ENCODE data around the gene CACNB2.
"Not testable (repeated sequence)": the region's sequence is repeated elsewhere in the genome, so short reads cannot be mapped to it uniquely, and the experiment has no call there.

Gene CACNB2

DNA sequence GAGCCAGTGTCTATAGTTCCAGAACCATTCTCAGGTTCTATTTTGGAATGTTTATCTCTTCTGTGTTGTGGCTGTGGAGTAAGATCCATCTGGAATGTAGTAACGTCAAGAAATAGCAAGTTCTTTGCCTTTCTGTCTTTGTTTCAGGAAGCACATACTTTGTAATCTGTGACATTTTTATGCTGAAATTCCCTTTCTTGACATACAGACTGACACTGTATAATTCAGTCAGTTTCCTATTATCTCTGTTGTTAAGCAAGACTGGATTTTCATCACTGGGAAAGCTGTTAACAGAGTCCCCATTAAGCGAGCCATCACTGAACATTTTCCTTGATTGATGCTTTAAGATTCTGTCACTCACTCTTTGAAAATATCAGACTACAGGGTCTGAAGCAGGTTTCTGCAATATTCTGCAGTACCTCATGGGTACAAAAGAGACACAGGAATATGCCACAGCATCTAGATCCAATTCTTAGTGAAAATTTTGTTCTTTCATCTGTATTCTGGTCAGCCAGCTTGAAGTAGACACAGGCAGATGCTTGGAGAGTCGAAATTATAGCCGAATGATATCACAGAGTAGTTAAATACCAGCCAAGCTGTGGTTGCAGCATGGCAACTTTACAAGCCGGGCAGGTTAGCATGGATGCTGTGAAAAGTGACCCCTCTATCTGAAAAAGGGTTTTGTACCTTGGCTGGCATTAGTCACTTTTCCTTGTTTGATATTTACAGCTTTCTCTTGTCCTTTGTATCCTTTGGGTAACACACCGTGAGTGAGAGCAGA, 62.6 kb downstream of the CACNB2 start:
- DNase-seq = no peak

DNA sequence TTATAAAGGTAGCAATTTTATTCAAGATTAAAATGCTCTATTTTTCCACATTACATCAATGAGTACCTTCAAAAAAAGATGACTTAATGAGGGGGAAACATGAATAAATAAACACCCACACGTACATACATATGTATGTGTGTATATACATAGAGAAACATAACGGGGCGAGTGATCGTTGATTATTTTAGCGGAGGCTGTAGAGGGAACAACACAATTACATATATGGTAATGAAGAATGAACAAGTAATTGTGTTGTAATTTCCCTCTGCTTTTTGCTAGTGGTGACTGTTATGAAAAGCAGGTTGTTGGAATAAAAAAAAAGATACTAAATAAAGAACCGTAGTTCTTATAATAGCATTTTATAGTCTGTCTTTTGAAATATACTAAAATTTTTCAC, 63.2 kb downstream of the CACNB2 start:
- no peak for DNase-seq

DNA sequence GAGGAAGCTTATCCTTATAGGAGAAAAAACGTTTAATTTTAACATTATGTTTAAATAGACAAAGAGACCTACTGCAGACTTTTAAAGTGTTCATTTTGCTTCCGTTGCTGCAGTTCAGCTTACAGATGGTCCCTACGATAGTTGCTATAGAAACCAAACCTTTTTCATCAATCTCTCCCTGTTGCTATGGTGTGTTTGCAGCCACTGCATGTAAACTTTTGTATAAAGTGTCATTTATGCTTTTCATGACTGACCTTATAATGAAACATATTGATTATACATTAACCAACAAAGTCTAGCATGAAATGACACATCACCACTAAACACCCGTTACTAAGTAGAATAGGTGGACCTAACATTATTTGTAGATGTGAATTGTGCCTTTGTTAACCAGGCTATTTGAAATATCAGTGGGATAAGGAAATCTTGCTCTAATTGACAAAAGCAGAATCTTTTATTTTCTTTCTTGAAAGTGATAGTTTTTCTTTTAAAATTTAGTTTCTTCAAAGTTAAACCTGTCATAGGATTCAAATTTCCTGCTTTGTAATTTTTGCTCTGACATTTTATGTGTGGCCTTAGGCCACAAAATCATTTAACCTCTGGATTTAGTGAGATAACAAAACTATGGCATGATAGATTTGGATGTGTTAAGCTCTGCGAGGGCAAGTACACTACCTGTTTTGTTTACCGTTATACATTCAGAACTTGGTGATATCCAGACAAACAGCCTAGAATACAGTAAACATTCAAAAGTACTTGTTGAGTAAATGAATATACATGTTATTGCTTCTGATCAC, 64.0 kb downstream of the CACNB2 start:
- no peak for DNase-seq

DNA sequence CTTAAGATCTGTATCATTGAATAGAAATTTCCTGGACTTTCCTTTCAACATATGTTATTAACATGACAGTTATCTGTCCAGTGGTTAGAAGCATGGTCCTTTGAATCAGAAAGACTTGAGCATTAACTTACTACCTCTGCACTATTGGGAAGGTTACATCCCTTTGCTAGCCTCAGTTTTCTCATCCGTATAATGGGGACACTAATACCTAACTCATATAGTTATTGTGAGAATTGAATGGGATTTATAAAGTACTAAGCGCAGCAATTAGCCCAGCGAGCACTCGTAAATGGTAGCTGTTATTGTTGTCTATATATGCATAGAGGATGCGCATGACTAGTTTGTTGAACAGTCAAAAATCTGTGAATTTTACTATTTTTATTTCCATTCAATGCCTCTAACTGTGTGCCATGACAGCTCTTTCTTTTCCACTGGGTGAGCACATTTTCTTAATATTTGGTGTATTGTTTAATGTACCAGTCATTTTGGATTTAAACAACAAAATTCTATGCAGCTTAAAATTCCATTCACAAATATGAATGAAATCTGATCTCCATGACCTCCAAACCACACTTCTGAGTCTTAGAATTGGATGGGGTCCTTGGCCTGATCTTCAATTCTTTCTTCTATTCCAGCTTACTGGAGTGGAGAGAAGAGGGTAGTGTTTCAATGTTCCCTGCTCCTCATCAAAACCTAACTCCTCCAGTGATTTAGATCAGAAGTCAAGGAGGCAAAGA, 65.0 kb downstream of the CACNB2 start:
- DNase-seq = peak; percentile 63

DNA sequence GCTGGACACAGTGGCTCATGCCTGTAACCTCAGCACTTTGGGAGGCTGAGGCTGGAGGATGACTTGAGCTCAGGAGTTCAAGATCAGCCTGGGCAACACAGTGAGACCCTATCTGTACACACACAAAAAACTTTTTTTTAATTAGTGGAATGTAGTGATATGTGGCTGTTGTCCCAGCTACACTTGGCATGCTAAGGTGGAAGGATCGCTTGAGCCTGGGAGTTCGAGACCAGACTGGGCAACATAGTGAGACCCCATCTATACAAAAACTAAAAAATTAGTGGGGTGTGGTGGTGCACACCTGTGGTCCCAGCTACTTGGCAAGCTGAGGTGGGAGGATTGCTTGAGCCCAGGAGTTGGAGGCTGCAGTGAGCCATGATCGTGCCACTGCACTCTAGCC, 68.0 kb downstream of the CACNB2 start:
- not testable (repeated sequence) for DNase-seq

DNA sequence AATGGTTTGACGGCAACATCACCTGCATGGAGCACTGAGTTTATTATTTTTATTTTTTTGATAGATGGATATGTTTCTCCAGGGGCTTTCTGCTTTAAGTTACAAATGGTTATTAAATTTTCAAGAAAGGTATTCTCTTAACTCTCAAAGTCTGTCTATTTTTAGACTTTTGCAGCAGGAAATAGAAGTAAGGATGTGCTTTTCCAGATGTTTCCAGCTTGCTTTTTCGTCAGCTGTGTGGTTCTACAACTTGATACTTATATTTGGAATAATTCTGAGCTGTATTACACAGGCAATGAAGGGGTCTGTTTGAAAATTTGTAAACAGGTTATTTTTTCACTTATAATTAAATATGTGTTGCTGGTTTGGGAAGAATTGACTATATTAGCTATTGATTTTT, 69.0 kb downstream of the CACNB2 start:
- DNase-seq = no peak

DNA sequence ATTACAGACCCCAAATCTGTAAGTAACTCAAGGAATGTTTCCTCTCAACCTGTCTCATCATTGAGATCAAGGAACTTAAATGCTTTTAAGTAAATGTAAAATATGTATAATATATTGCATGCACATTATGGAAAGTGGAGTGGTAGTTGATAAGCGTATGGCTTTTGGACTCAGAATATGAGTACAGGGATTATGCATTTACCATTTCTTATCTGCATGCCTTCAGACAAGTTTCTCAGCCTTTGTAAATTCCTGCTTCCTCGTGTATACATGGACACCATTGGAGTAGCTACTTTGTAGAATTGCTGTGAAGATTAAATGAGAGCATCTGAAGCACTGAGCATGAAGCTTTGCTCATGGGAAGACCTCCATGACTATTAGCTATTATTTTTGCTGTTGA, 70.5 kb downstream of the CACNB2 start:
- DNase-seq = no peak

DNA sequence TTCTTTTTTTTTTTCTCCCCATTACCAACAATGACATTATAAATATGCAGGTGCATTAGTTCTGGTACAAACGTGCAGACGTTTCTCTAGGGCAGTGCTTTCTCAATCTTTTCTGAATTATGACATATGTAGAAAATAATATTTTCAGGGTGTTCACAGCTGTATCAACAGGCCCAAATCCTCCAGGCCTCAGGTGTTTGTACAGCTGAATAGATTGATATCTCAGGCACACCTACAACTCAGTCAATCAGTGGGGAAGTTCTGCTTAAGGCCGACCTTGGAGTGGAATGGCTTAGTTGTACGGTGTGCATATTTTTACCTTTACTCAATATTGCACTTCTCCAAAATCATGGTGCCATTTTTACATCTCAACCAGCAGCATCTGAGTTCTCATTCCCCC, 71.6 kb downstream of the CACNB2 start:
- DNase-seq = no peak

DNA sequence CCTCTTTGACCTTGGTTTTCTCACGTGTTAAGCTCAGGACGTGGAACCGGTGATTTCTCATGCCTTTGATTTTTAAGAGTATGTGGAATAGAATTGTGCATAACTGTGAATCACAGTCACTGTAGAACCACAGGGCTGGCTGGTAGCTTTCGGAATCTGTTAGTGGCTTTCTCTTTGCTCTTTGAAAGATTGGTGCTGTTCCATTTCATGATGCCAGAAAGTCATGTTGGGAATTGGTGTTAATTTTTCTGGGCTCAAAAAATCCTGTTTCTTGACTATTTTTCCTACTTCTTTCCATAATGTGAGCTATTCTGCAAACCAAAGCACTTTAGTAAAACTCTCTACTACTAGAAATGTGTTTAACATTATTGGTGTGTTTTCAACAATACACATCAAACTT, 73.0 kb downstream of the CACNB2 start:
- no peak for DNase-seq

DNA sequence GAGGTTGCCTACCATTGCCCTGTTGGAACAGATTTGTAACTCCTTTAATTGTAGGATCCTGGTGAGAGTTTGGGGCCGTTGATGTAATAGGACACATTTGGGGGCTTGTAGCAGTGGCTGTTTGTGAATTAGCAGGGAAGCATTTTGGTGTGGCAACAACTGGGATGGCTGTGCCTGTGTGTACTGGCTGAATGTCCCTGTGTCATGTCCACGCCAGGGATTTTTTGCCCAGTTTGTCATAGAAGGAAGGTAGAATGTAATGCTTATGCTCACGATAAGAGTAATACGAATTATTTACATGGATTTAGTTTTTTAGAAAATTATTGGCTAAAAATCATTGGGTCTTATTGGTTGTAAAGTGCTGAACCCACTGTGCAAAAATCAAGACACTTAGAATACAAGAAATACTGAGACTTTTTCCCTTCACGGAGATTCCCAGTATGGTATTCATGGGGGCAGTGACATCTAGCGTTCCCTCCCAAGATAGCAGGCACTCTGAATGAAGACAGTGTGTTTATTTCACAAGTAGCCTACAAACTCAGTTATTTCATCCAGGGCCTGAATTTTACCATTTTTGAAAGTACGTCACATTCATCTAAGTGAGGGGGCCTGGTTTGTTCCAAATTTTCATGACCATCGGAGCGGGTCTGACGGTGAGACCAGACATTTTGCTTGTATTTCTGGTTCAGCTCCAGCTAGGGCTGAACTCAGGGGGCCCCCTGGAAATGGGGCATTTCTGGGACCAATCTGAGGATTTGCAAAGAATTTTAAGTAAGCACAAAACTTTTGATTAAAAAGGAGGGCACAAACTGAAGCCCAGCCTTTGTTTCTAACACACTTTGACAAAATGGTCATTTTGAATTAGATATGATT, 74.7 kb downstream of the CACNB2 start:
- peak; percentile 65 for DNase-seq

DNA sequence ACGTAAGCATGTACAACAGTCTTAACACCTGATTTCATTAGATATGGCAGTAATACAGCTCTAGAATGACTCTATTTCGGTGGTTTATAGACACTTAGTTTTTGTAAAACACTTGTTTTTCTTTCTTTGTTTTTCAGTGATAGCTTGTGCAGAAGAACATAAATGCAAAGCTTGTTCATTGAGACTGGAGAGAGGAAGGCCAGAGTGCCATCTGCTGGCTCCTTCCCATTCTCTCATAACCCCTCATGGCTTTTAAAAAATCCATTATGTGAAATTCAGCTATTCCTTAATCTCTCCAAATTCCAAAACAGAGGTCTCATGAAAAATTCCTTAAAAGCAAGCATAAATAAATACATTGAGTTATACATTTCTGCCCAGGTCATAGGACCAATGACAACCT, 76.3 kb downstream of the CACNB2 start:
- DNase-seq = peak; percentile 47

DNA sequence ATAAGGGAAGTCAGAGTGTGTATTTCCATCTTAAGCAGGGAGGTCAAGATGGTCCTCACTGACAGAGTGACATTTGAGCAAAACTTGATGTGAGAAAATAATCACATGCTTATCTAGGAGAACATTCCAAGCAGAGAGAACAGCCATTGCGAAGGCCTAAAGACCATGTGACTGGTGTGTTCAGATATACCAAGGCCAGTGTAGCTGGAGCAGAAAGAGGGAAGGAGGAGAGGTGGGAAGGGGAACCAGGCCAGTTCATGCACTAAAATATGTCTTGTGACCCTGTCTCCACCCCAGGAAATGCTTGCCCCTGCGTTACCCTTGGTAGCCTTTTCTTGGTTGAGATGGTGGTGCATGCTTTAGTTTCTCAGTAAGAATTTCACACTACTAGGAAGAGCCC, 77.4 kb downstream of the CACNB2 start:
- no peak for DNase-seq

DNA sequence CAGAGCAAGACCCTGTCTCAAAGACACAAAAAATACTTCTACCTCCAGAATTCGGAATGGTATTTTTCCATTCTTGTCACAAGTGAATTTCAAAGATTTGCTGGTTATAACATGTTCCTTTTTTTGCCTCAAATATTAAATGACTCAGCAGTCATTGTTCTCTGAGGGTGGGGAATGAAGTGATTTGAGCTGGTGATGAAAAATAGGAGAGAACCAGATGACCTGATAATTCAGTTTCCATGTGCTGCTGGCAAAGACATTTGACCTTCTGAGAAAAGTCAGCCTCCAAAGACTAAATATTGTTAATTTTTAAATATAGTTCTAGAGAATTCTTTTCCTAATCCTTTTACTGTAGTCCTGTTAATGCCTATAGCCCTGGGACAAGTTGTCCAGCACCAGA, 78.9 kb downstream of the CACNB2 start:
- DNase-seq = no peak

DNA sequence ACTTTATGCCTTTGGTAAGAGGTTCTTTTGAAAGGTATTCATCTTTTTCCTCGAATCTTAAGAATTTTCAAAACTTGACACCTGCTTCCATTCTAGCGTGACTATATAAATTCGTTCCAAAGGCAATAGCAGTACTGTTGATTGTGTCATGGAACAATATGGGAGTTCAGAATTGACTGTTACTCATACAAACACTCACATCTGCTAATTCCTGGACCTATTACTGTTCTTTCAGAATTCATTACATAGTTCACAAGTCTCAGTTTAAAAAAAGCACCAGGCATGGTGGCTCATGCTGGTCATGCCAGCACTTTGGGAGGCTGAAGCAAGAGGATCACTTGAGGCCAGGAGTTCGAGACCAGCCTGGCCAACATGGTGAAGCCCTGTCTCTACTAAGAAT, 80.9 kb downstream of the CACNB2 start:
- DNase-seq = no peak

DNA sequence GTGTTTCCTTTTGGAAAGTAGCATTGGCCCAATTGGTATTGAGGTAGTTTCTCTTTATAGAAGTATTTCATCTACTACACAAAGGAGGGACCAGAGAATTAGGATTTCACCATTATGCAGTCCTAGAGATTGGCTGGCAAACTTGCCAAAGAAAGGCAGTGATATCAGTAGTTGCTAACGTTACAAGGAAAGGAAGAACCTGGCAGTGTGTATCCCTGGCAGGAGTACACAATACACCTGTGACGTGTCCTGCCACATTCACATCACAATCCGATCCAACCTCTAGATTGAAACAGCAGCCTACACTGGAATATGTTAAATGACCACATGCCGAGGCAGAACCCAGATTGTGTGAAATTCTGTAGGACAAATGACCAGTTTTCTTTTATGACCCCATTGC, 81.7 kb downstream of the CACNB2 start:
- DNase-seq = no peak

DNA sequence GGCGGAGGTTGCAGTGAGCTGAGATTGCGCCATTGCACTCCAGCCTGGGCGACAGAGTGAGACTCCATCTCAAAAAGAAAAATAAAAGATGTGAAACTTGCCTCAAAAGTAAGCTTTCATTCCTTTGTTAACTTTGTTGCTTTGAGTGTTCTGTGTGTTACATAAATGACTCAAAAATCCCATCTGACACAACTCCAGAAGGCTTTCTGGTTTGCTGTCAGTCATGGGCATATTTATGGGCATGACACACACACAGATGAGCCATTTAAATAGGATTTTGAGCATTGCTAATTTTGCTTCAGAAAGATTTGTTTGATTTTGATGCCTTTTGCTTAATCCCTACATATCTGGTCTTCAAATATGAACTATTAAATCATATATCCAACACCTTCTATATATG, 82.6 kb downstream of the CACNB2 start:
- DNase-seq = no peak

DNA sequence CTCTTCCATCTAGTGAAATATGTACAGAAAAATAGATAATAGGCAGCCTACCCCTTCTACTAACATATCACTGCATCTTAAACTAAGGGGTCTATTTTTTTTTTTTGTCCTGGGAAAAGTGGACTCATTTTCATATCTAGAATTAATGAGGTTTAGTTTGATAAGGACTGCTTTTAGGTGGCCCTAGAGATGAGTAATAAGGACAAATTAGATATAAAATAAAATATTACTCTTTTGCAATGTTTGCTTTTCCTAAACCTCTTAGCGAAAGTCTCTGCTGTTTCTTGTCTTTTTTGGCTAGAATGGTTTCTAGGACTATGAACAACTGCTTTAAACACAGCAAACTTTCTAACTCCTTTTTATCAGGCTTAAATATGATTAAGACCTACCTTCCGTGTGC, 83.7 kb downstream of the CACNB2 start:
- no peak for DNase-seq

DNA sequence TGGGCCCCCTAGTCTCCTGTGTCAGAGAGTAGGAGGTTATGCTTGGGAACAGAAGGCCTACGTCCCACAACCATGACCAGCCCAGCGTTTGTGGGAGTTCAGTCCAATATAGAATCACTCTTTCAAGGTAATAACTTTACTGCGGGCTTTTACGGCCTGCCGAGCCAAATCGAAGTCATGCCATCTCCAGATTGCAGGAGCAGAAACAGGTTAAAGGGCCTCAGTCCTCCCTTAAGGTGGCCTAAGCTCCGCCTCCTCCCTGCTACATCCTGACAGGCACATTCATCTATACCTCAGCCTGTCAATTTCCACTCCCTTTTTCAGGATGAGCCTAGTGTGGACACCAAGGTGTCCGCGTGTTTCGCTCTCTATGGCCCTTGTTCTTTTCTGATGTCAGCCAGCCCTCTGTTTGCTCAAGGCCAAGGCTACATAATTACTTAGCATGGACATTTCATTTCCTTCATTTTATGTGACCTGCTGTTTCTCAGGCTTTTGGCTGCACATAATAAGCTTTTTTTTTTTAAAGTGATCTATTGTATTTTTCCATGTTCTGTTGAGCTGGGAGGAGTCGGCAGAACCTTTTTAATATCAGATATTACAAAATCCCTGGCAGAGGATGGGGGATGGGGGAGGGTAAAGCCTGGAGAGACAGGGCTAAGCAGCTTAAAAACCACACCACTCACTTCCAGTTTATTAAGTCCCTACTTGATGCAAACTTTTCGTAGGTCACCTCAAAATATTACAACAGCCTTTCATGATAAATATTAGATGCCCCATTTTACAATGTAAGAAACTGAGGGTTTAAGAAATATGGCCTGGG, 84.6 kb downstream of the CACNB2 start:
- no peak for DNase-seq

DNA sequence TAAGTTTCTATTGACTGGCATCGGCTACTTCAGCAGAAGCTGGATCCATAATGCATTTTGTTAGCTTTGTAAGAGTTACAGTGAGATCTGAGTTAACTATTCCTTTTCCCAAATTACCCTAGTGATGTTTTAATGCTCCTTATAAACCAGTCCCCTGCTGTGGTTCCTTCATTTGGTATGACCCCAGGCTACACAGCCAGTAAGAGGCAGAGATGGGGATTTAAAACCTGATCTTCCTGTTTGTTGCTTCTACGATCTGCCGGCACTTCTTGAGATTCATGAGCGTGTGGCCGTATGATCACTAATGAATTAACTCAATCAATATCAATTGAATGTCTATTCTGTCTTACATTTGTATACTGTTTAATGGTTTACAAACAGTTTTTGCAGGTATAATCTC, 86.1 kb downstream of the CACNB2 start:
- no peak for DNase-seq

DNA sequence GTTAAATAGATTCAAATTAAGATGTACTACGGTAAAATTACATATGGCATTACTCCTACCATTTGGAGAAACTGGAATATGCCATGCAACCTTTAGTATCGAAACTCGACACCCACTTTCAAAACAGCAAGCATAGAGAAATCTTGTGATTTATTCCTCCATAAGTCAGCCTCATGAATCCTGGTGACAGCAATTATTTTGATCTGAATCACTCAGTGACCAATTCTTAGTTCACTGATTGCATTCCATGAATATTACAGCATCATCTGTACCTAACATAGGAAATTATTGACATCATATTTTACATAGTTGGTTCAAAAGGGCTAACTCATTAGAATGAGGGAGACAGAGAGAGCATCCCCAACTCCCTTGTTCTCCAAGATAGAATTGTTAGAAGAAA, 89.6 kb downstream of the CACNB2 start:
- DNase-seq = peak; percentile 79

DNA sequence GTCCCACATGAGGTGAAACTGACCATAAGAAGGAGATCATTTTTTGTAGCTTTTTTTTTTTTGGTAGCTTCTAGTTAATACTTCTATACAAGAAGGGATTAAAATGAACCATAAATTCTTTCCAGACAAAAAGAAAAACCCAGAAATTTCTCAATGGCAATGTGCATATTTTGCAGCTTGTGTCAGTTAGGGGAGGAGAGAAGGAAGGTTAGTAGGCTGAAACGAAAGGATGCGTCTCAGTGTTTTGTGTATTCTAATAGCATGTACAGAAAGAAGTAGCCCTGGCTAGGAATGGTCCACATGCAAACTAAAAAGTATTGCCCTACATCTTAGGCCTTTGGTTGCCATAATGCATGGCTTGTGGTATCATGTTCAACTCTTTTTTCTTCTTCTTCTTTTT, 90.6 kb downstream of the CACNB2 start:
- peak; percentile 73 for DNase-seq

DNA sequence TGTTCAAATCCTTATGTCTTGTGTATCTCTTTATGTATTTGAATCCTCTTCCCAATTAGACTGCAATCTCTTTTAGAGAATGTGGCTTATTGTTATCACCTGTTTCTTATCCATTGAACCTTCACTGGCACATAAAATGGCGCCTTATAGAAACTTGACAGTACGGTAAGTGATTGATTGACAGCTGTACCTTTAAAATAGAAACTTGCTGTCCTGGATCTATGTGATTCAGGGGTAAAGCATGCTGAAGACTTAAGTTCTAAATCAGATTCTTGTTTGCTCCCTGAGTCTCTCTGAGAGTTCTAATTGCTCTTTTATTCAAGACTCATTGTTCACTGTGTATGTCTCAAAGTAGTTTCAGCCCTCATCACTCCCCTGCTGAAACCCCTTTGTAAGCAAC, 91.3 kb downstream of the CACNB2 start:
- DNase-seq = no peak
